IPS DF 19.7 (cell line): ENCODE measurements around the gene KRT33A.

Experiments used
- DNase-seq: peaks from one replicate; pipeline ENCODE4 v3.0.0-alpha.2; 2013; ENCODE audit warnings: low read depth, low spot score

The KRT33A gene

GRCh38 chr17:41329279-41329948, 21.2 kb downstream of the KRT33A start:
- peak; percentile 33 for DNase-seq

- DNase-seq = no peak
These were observed 22.4 kb downstream of the KRT33A start for GRCh38 chr17:41328207-41328606.

- no peak for DNase-seq
These were observed 23.1 kb downstream of the KRT33A start for GRCh38 chr17:41327411-41328120.

- no peak for DNase-seq
These were observed 24.2 kb downstream of the KRT33A start for GRCh38 chr17:41326173-41327145.

GRCh38 chr17:41325611-41326010, 25.0 kb downstream of the KRT33A start:
- DNase-seq = no peak

- no peak for DNase-seq
These were observed 25.5 kb downstream of the KRT33A start for GRCh38 chr17:41325126-41325525.

GRCh38 chr17:41324180-41325075, 26.2 kb downstream of the KRT33A start:
- peak; percentile 42 for DNase-seq

- DNase-seq = no peak
These were observed 27.4 kb downstream of the KRT33A start for GRCh38 chr17:41322903-41323895.

- DNase-seq = no peak
These were observed 28.3 kb downstream of the KRT33A start for GRCh38 chr17:41322094-41322902.

- DNase-seq = no peak
These were observed 32.4 kb downstream of the KRT33A start for GRCh38 chr17:41318231-41318630.

- DNase-seq = no peak
These were observed 34.7 kb downstream of the KRT33A start for GRCh38 chr17:41315814-41316445.

- no peak for DNase-seq
These were observed 35.3 kb downstream of the KRT33A start, which contains the start of gene KRTAP17-1 for GRCh38 chr17:41315204-41315794. Gene KRTAP17-1 (minus strand): TSS chr17:41315710. CDS start chr17:41315650, 60 bp downstream.

- DNase-seq = no peak
These were observed 39.5 kb downstream of the KRT33A start for GRCh38 chr17:41311111-41311510.

- DNase-seq = no peak
These were observed 41.7 kb downstream of the KRT33A start, which contains the start of gene KRTAP16-1 for GRCh38 chr17:41308918-41309359. Gene KRTAP16-1 (minus strand): TSS chr17:41309309. CDS start chr17:41309253, 56 bp downstream.

GRCh38 chr17:41308251-41308917, 42.2 kb downstream of the KRT33A start:
- no peak for DNase-seq

- no peak for DNase-seq
These were observed 43.0 kb downstream of the KRT33A start for GRCh38 chr17:41307647-41308046.

GRCh38 chr17:41304091-41304490, 46.5 kb downstream of the KRT33A start:
- DNase-seq = no peak
